ENCODE data around the gene STMND1. TPM values are rescaled to one million over a fixed set of nuclear protein-coding genes. Genes with fewer than 3 reads are reported as not detected.

The STMND1 gene
- total and polyA plus RNA-seq, 4 donors: 0.05 TPM; not detected in 3

DNA sequence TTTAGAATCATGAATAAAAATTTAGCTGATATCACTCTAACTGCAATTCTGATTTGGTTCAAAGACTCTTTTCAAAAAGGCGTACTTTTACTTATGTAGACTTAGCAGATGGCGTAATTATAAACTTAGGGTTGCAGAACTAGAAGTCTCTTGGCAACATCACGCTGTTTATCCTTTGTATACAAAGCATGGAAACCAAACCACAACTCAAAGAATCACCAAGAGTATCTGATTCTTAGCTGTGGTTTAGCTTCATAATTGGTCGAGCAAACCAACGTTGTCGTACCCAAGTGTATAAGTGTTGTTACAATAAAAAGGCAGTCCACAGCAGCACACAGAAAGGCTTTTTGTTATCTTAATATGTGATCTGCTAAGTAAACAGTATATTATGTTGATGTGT is 18.2 kb downstream of the STMND1 start:
- no peaks in the 10 kb centered on the region for H3K36me3 ChIP-seq (ENCODE audit: control insufficient read depth in 4 of 4, insufficient read depth in 3 of 4, low read depth in 1 of 4, low read length in 3 of 4)

DNA sequence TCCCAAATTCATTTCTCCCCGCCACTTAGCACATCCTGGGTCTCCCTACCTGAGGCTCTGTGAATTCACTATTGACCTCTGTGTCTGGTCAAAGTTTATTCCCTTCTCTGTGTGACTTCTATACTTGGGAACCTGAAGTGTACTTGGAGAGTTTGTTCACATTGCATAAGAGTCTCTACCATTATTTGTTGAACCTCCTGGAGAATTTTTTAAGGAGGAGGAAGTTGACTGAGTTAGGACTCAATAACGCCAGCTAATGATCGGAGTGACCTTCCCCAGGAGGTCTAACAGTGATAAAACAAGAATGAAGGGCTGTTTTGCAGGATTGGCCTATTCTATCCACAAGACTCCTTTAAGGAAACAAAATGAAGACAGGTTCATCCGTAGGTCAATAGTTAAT is 23.6 kb downstream of the STMND1 start:
- Histone ChIP-seq H3K36me3 (ENCODE audit: control insufficient read depth in 4 of 4, insufficient read depth in 3 of 4, low read depth in 1 of 4, low read length in 3 of 4) (no peaks in the 10 kb centered on the region), H3K4me3 (ENCODE audit: low read depth in 1 of 3, low read length in 3 of 3) (no peak overlapping the region), H3K27ac (ENCODE audit: low read depth in 1 of 2, low read length in 2 of 2) (no peak overlapping the region), H3K27me3 (ENCODE audit: control insufficient read depth in 4 of 4, insufficient read depth in 4 of 4, low read length in 3 of 4) (no peaks in the 10 kb centered on the region), H3K9ac (ENCODE audit: low read depth in 1 of 2, low read length in 2 of 2) (no peak overlapping the region), H3K9me3 (ENCODE audit: control insufficient read depth in 4 of 4, low read length in 3 of 4) (no peaks in the 10 kb centered on the region), H3K4me1 (ENCODE audit: control insufficient read depth in 4 of 4, insufficient read depth in 4 of 4, low read length in 3 of 4) (no peaks in the 10 kb centered on the region)
- WGBS: 81% methylated on average over 4 of the region's 4 CpGs
- no peak for DNase-seq (ENCODE audit: low spot score)
- no peak for TF ChIP-seq JUND (IDR thresholded peaks at IDR 0.05)
- no peak for TF ChIP-seq GABPA (IDR thresholded peaks at IDR 0.05 in 1 of 2, conservative IDR thresholded peaks at IDR 0.05 in 1 of 2)
- TF ChIP-seq HNF4A (conservative IDR thresholded peaks at IDR 0.05): no peak
- TF ChIP-seq FOXA2 (IDR thresholded peaks at IDR 0.05): no peak
- TF ChIP-seq SP1 (IDR thresholded peaks at IDR 0.05): no peak
- TF ChIP-seq RAD21 (IDR thresholded peaks at IDR 0.05): no peak
- no peak for TF ChIP-seq RXRA (IDR thresholded peaks at IDR 0.05)
- TF ChIP-seq YY1 (IDR thresholded peaks at IDR 0.05): no peak
- no peak for TF ChIP-seq EGR1 (IDR thresholded peaks at IDR 0.05; ENCODE audit: low read depth in 2 of 2)
- no peak for TF ChIP-seq FOXA1 (IDR thresholded peaks at IDR 0.05)
- no peak for TF ChIP-seq HNF4G (IDR thresholded peaks at IDR 0.05)
- TF ChIP-seq, protein P1, sequence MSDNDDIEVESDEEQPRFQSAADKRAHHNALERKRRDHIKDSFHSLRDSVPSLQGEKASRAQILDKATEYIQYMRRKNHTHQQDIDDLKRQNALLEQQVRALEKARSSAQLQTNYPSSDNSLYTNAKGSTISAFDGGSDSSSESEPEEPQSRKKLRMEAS (IDR thresholded peaks at IDR 0.05): no peak
- TF ChIP-seq, protein P2, sequence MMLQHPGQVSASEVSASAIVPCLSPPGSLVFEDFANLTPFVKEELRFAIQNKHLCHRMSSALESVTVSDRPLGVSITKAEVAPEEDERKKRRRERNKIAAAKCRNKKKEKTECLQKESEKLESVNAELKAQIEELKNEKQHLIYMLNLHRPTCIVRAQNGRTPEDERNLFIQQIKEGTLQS (IDR thresholded peaks at IDR 0.05): no peak
- TF ChIP-seq NR2F2 (IDR thresholded peaks at IDR 0.05): no peak
- no peak for TF ChIP-seq TAF1 (conservative IDR thresholded peaks at IDR 0.05)

More for the DNA sequence above, 18.2 kb downstream of the STMND1 start:
- WGBS: 88% methylated on average over 6 of the region's 6 CpGs
- Histone ChIP-seq H3K27ac (ENCODE audit: low read depth in 1 of 2, low read length in 2 of 2) (no peak overlapping the region), H3K4me3 (ENCODE audit: low read depth in 1 of 3, low read length in 3 of 3) (no peak overlapping the region), H3K4me1 (ENCODE audit: control insufficient read depth in 4 of 4, insufficient read depth in 4 of 4, low read length in 3 of 4) (no peaks in the 10 kb centered on the region), H3K27me3 (ENCODE audit: control insufficient read depth in 4 of 4, insufficient read depth in 4 of 4, low read length in 3 of 4) (no peaks in the 10 kb centered on the region), H3K9ac (ENCODE audit: low read depth in 1 of 2, low read length in 2 of 2) (no peak overlapping the region), H3K9me3 (ENCODE audit: control insufficient read depth in 4 of 4, low read length in 3 of 4) (no peaks in the 10 kb centered on the region)
- no peak for DNase-seq (ENCODE audit: low spot score)
- TF ChIP-seq HNF4A (conservative IDR thresholded peaks at IDR 0.05): no peak
- no peak for TF ChIP-seq RAD21 (IDR thresholded peaks at IDR 0.05)
- TF ChIP-seq, protein P1 (IDR thresholded peaks at IDR 0.05): no peak
- no peak for TF ChIP-seq EGR1 (IDR thresholded peaks at IDR 0.05; ENCODE audit: low read depth in 2 of 2)
- TF ChIP-seq, protein P3, sequence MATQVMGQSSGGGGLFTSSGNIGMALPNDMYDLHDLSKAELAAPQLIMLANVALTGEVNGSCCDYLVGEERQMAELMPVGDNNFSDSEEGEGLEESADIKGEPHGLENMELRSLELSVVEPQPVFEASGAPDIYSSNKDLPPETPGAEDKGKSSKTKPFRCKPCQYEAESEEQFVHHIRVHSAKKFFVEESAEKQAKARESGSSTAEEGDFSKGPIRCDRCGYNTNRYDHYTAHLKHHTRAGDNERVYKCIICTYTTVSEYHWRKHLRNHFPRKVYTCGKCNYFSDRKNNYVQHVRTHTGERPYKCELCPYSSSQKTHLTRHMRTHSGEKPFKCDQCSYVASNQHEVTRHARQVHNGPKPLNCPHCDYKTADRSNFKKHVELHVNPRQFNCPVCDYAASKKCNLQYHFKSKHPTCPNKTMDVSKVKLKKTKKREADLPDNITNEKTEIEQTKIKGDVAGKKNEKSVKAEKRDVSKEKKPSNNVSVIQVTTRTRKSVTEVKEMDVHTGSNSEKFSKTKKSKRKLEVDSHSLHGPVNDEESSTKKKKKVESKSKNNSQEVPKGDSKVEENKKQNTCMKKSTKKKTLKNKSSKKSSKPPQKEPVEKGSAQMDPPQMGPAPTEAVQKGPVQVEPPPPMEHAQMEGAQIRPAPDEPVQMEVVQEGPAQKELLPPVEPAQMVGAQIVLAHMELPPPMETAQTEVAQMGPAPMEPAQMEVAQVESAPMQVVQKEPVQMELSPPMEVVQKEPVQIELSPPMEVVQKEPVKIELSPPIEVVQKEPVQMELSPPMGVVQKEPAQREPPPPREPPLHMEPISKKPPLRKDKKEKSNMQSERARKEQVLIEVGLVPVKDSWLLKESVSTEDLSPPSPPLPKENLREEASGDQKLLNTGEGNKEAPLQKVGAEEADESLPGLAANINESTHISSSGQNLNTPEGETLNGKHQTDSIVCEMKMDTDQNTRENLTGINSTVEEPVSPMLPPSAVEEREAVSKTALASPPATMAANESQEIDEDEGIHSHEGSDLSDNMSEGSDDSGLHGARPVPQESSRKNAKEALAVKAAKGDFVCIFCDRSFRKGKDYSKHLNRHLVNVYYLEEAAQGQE (IDR thresholded peaks at IDR 0.05): no peak
- TF ChIP-seq RXRA (IDR thresholded peaks at IDR 0.05): no peak
- TF ChIP-seq NR2F2 (IDR thresholded peaks at IDR 0.05): no peak
- no peak for TF ChIP-seq YY1 (IDR thresholded peaks at IDR 0.05)
- no peak for TF ChIP-seq SP1 (IDR thresholded peaks at IDR 0.05)
- no peak for TF ChIP-seq HNF4G (IDR thresholded peaks at IDR 0.05)
- TF ChIP-seq JUND (IDR thresholded peaks at IDR 0.05): no peak
- no peak for TF ChIP-seq FOXA2 (IDR thresholded peaks at IDR 0.05)
- no peak for TF ChIP-seq GABPA (IDR thresholded peaks at IDR 0.05 in 1 of 2, conservative IDR thresholded peaks at IDR 0.05 in 1 of 2)
- TF ChIP-seq, protein P4, sequence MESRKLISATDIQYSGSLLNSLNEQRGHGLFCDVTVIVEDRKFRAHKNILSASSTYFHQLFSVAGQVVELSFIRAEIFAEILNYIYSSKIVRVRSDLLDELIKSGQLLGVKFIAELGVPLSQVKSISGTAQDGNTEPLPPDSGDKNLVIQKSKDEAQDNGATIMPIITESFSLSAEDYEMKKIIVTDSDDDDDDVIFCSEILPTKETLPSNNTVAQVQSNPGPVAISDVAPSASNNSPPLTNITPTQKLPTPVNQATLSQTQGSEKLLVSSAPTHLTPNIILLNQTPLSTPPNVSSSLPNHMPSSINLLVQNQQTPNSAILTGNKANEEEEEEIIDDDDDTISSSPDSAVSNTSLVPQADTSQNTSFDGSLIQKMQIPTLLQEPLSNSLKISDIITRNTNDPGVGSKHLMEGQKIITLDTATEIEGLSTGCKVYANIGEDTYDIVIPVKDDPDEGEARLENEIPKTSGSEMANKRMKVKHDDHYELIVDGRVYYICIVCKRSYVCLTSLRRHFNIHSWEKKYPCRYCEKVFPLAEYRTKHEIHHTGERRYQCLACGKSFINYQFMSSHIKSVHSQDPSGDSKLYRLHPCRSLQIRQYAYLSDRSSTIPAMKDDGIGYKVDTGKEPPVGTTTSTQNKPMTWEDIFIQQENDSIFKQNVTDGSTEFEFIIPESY (IDR thresholded peaks at IDR 0.05): no peak
- TF ChIP-seq, protein P2 (IDR thresholded peaks at IDR 0.05): no peak
- no peak for TF ChIP-seq TAF1 (conservative IDR thresholded peaks at IDR 0.05)
- TF ChIP-seq FOXA1 (IDR thresholded peaks at IDR 0.05): no peak
- TF ChIP-seq, protein P5, sequence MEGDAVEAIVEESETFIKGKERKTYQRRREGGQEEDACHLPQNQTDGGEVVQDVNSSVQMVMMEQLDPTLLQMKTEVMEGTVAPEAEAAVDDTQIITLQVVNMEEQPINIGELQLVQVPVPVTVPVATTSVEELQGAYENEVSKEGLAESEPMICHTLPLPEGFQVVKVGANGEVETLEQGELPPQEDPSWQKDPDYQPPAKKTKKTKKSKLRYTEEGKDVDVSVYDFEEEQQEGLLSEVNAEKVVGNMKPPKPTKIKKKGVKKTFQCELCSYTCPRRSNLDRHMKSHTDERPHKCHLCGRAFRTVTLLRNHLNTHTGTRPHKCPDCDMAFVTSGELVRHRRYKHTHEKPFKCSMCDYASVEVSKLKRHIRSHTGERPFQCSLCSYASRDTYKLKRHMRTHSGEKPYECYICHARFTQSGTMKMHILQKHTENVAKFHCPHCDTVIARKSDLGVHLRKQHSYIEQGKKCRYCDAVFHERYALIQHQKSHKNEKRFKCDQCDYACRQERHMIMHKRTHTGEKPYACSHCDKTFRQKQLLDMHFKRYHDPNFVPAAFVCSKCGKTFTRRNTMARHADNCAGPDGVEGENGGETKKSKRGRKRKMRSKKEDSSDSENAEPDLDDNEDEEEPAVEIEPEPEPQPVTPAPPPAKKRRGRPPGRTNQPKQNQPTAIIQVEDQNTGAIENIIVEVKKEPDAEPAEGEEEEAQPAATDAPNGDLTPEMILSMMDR (IDR thresholded peaks at IDR 0.05; ENCODE audit: low read depth, low read length, missing input control): no peak
